ENCODE data around the gene PAK6. TPM values are rescaled to one million over a fixed set of nuclear protein-coding genes. Genes with fewer than 3 reads are reported as not detected.

Gene PAK6
- total RNA-seq = under 1 TPM in 3 of 4 donors, not detected in 1; 0.33 to 0.52 (median 0.45) TPM

DNA sequence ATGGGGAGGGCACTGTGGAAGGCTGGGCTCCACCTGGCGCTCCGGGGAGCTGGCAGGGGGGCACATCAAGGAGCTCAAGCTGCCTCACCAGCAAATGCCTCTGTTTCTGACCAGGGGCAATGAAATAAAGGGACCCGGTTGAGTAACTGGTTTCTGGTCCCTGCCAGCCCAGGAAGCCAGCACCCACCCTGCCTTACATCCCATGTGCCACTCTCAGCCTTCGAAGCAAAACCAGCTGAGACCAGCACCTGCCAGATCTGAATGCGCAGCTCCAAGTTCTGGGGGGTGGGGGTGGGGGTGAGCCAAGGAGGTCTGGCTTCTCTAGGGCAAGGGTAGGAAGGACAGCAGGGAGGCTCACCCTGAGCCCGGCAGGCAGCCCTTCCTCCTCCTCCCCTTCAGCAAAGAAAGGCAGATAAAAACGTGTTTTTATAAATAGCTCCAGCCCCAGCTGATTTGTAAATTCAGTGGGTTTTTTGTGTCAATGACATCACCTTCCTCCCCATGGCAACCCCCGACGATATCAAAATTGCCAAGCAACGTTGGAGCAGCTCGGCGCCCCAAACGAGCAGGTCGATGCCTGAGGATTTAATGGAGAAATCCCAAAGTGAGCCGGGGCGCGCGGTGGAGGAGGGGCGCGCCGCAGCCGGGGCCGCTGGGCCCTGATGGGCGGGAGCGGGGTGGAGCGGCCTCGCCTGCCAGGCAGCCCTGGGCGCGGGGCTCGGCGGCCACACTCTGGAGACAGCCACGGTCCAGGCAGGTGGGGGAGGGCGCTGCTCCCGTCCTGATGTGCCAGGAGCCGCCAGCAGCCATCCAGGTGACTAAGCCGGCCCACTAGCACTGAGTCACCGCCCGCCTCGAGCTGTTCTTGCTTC is at the start of gene PAK6:
Gene PAK6, plus strand, starts transcription at position 532 of the 872 bp plus-strand sequence. CDS start 25,723 bp downstream, outside the sequence.
- DNase-seq (ENCODE audit: extremely low spot score) = no peak
- H3K27me3 ChIP-seq = peaks cover 0 to 16% (median 0%) of the 10 kb centered on the region in 4 donors
- TF ChIP-seq POLR2AphosphoS5 (IDR thresholded peaks at IDR 0.05) (no peak), EP300 (IDR thresholded peaks at IDR 0.05) (no peak), POLR2A (IDR thresholded peaks at IDR 0.05; ENCODE audit: low read depth) (no peak)
- TF ChIP-seq, protein P1, sequence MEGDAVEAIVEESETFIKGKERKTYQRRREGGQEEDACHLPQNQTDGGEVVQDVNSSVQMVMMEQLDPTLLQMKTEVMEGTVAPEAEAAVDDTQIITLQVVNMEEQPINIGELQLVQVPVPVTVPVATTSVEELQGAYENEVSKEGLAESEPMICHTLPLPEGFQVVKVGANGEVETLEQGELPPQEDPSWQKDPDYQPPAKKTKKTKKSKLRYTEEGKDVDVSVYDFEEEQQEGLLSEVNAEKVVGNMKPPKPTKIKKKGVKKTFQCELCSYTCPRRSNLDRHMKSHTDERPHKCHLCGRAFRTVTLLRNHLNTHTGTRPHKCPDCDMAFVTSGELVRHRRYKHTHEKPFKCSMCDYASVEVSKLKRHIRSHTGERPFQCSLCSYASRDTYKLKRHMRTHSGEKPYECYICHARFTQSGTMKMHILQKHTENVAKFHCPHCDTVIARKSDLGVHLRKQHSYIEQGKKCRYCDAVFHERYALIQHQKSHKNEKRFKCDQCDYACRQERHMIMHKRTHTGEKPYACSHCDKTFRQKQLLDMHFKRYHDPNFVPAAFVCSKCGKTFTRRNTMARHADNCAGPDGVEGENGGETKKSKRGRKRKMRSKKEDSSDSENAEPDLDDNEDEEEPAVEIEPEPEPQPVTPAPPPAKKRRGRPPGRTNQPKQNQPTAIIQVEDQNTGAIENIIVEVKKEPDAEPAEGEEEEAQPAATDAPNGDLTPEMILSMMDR (IDR thresholded peaks at IDR 0.05) = no peak
- WGBS = 11% methylated on average over 26 of the region's 39 CpGs
- H3K4me1 ChIP-seq = peaks cover 0 to 18% (median 13%) of the 10 kb centered on the region in 4 donors
- intact Hi-C loops (cut with DNase I) = no loop called here
- H3K9me3 ChIP-seq = no peaks in the 10 kb centered on the region
- H3K27ac ChIP-seq (replicated peaks in 1 of 4) = no peak within 1 kb of the TSS
- no peaks in the 10 kb centered on the region for H3K36me3 ChIP-seq
- peak within 1 kb of the TSS; percentile 35 to 49 (median 40) for H3K4me3 ChIP-seq

DNA sequence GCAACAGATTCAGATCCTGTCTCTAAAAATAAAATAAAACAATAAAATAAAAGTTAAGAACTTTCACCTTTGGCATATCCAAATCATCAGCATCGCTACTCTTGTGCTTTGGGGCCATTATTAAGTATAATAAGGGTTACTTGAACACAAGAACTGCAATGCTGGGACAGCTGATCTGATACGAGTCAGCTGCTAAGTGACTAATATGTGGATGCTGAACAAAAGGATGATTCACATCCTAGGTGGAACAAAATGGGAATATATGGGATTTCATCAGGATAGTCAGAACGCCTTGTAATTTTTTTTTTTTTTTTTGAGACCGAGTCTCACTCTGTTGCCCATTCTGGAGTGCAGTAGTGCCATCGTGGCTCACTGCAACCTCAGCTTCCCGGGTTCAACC is 48.3 kb upstream of the PAK6 start:
- Histone ChIP-seq H3K36me3 (no peaks in the 10 kb centered on the region), H3K27me3 (no peaks in the 10 kb centered on the region), H3K9me3 (no peaks in the 10 kb centered on the region), H3K4me3 (no peak overlapping the region), H3K27ac (replicated peaks in 1 of 4) (no peak overlapping the region), H3K4me1 (no peaks in the 10 kb centered on the region)
- intact Hi-C loops (cut with DNase I) = no loop called here
- DNase-seq (ENCODE audit: extremely low spot score) = no peak
- TF ChIP-seq POLR2A (IDR thresholded peaks at IDR 0.05; ENCODE audit: low read depth) (no peak), EP300 (IDR thresholded peaks at IDR 0.05) (no peak)
- TF ChIP-seq, protein P1 (IDR thresholded peaks at IDR 0.05) = no peak
- 80% methylated on average over 6 of the region's 6 CpGs for WGBS

DNA sequence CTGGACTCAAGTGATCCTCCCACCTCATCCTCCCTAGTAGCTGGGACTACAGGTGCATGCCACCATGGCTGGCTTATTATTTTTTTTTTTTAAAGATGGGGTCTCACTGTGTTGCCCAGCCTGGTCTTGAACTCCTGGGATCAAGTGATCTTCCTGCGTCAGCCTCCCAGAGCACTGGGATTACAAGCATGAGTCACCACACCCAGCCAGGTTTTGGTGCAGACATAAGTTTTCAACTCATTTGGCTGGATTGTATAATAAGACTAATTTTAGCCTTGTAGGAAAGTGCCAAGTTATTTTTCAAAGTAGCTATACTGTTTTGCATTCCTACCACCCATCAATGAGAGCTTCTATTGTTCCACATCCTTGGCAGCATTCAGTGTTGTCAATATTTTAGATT is 45.9 kb upstream of the PAK6 start:
- DNase-seq (ENCODE audit: extremely low spot score) = no peak
- Histone ChIP-seq H3K27ac (replicated peaks in 1 of 4) (no peak overlapping the region), H3K36me3 (no peaks in the 10 kb centered on the region), H3K27me3 (no peaks in the 10 kb centered on the region), H3K4me3 (no peak overlapping the region), H3K9me3 (no peaks in the 10 kb centered on the region), H3K4me1 (no peaks in the 10 kb centered on the region)
- WGBS = 73% methylated on average over 1 of the region's 1 CpG
- intact Hi-C loops (cut with DNase I) = no loop called here
- TF ChIP-seq EP300 (IDR thresholded peaks at IDR 0.05) (no peak), POLR2AphosphoS5 (IDR thresholded peaks at IDR 0.05) (no peak), POLR2A (IDR thresholded peaks at IDR 0.05; ENCODE audit: low read depth) (no peak)
- TF ChIP-seq, protein P1 (IDR thresholded peaks at IDR 0.05) = no peak

DNA sequence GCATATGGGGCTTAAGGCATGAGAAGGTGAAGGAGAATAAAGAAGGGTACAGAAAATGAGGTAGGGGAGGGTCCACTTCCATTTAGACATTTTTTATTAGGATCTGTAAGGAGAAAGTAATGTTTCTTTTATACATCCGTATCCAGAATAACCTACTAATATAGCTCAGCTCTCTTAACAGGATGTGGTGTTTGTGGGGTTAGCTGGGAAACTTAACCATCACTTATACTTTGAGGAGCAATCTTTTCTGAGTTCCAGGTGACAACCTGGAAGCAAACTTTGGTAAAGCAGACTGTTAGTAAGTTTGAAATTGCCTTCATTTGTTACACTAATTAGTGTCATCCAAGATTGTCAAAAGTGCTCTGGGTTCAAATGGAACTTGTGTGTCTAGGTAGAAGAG is 41.4 kb upstream of the PAK6 start:
- TF ChIP-seq POLR2A (IDR thresholded peaks at IDR 0.05; ENCODE audit: low read depth) = no peak
- Histone ChIP-seq H3K27ac (replicated peaks in 1 of 4) (no peak overlapping the region), H3K4me1 (no peaks in the 10 kb centered on the region), H3K4me3 (no peak overlapping the region), H3K9me3 (no peaks in the 10 kb centered on the region), H3K27me3 (no peaks in the 10 kb centered on the region), H3K36me3 (no peaks in the 10 kb centered on the region)
- intact Hi-C loops (cut with DNase I) = no loop called here
- DNase-seq (ENCODE audit: extremely low spot score) = no peak
- 93% methylated on average over 1 of the region's 1 CpG for WGBS

DNA sequence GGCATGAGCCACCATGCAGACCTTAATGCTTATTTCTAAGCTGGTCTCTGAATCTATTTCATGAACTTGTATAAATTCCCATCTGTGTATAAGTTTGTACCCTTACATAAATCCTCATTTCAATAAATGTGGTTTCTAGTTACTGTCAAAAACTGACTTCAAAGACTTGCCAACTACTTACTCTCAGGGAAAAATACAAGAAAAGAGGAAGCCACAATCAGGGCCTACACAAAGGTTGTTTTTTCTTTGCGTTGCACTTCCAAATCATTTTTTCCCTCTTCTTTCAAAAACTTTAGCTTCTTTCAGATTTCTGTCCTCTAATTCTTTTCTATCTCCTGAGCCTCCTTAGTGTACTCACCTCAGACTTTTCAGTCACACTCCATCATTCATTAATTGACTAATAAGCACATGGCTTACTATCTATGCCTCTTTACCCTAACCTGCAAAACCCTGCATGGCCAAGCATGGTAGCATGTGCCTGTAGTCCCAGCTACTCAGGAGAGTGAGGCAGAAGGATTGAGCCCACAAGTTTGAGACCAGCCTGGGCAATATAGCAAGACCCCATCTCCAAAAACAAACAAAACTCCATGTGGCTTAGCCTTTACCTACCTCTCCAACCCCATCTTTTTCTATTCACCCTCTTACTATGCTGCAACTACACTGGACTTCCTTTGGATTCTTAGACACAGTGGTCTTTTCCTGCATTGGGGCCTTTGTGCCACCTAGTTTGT is 40.3 kb upstream of the PAK6 start:
- no peaks in the 10 kb centered on the region for H3K9me3 ChIP-seq
- H3K36me3 ChIP-seq = no peaks in the 10 kb centered on the region
- H3K27me3 ChIP-seq = no peaks in the 10 kb centered on the region
- H3K4me3 ChIP-seq = no peak overlapping the region
- DNase-seq (ENCODE audit: extremely low spot score) = no peak
- intact Hi-C loops (cut with DNase I) = no loop called here
- H3K4me1 ChIP-seq = no peaks in the 10 kb centered on the region
- 90% methylated on average over 1 of the region's 1 CpG for WGBS
- TF ChIP-seq POLR2AphosphoS5 (IDR thresholded peaks at IDR 0.05) = no peak
- no peak for TF ChIP-seq EP300 (IDR thresholded peaks at IDR 0.05)
- no peak for TF ChIP-seq POLR2A (IDR thresholded peaks at IDR 0.05; ENCODE audit: low read depth)
- TF ChIP-seq, protein P1 (IDR thresholded peaks at IDR 0.05) = no peak
- no peak overlapping the region for H3K27ac ChIP-seq (replicated peaks in 1 of 4)
